Measurements from ENCODE around the gene RNF166. TPM values are rescaled to one million over a fixed set of nuclear protein-coding genes. Genes with fewer than 3 reads are reported as not detected.
A peak's percentile ranks its signal among the peaks of the same experiment; 100 is the strongest.

The RNF166 gene
- total and polyA plus RNA-seq, 2 of the 13 experiments (the other 11 are each of a cell fraction or from before 2014, with no cell fraction given): 21.4 to 23.0 TPM

- H3K4me1 ChIP-seq (ENCODE audit: insufficient read depth, low read length): peaks cover 31% of the 10 kb centered on the region
- peaks cover 55% of the 10 kb centered on the region for H3K79me2 ChIP-seq (ENCODE audit: insufficient read depth, low read length)
- in situ Hi-C loops (cut with HindIII; ENCODE audit: extremely low pct_ligation_motif_present, low pct_unique_long_range_greater_than_20kb): no loop called here
- DNase-seq (ENCODE audit: low spot score): no peak
- H3K9ac ChIP-seq (ENCODE audit: insufficient read depth, low read depth, low read length): no peak overlapping the region
- no peak for ATAC-seq
- intact Hi-C loops (cut with micrococcal nuclease; ENCODE audit: unreplicated experiment): no loop called here
- TF ChIP-seq ZNF891 (CRISPR knock-in tag; IDR thresholded peaks at IDR 0.05) (0 out of 2 replicates have a peak, but pooled peaks have one; percentile 16), AKAP8 (CRISPR knock-in tag; IDR thresholded peaks at IDR 0.05) (0 out of 2 replicates have a peak, but pooled peaks have one; percentile 49), ZBTB49 (CRISPR knock-in tag; IDR thresholded peaks at IDR 0.05; ENCODE audit: borderline replicate concordance) (no peak), ZNF280B (CRISPR knock-in tag; IDR thresholded peaks at IDR 0.05; ENCODE audit: borderline replicate concordance) (peak; percentile 60; the same call in 1 of the 2 replicates), DNMT1 (CRISPR knock-in tag; IDR thresholded peaks at IDR 0.05) (0 out of 2 replicates have a peak, but pooled peaks have one; percentile 79), ZBTB38 (CRISPR knock-in tag; IDR thresholded peaks at IDR 0.05) (peak; percentile 46; the same call in 1 of the 2 replicates), ZNF512 (CRISPR knock-in tag; IDR thresholded peaks at IDR 0.05) (no peak), PREB (CRISPR knock-in tag; IDR thresholded peaks at IDR 0.05) (no peak), HDAC1 (CRISPR knock-in tag; IDR thresholded peaks at IDR 0.05) (no peak)
- H3K27me3 ChIP-seq (ENCODE audit: control insufficient read depth in 1 of 2, insufficient read depth in 2 of 2, low read length in 2 of 2): no peaks in the 10 kb centered on the region
- H3K4me3 ChIP-seq (replicated peaks in 1 of 3; ENCODE audit: insufficient read depth in 1 of 3, low read depth in 2 of 3, low read length in 3 of 3): no peak overlapping the region
- no peaks in the 10 kb centered on the region for H3K9me3 ChIP-seq (ENCODE audit: low read length)
- H3K4me2 ChIP-seq (ENCODE audit: low read depth, low read length): no peak overlapping the region
- H3K36me3 ChIP-seq (replicated peaks in 1 of 2; ENCODE audit: control insufficient read depth in 1 of 2, insufficient read depth in 2 of 2, low read length in 2 of 2): peaks cover 13 to 56% of the 10 kb centered on the region in 2 experiments
- ChIA-PET POLR2A (no interaction called here), CTCF (ENCODE audit: low intra/inter-chr PET ratio, low total read pairs) (no interaction called here)
- 91% methylated on average over 12 of the region's 19 CpGs for WGBS (ENCODE audit: low lambda C conversion rate)
- FAIRE-seq: no peak
- no peak overlapping the region for H2AFZ ChIP-seq (ENCODE audit: low read length)
- H4K20me1 ChIP-seq (ENCODE audit: insufficient read depth, low read length): peaks cover 41% of the 10 kb centered on the region
- no peak overlapping the region for H3K27ac ChIP-seq (ENCODE audit: extremely low read length, insufficient read depth, low read length)
- no TSS peak for BruUV-seq (replicated peaks)
These were observed 48.8 kb downstream of the RNF166 start for GRCh38 chr16:88657371-88657770.
